H1 (cell line): ENCODE results near the gene DDX1.

Experiments used
- CTCF ChIP-seq, 3 experiments: IDR thresholded peaks; 1 replicate in 2 of 3; 2 replicates in 1 of 3; pipeline versions ENCODE4 v1.5.1 to v1.6.1; 2011; ENCODE audit warnings: low read length in 3 of 3, mild to moderate bottlenecking in 3 of 3, inconsistent platforms in 2 of 3, low read depth in 1 of 3, moderate library complexity in 1 of 3; ENCODE audit not compliant: insufficient read depth in 1 of 3; ENCODE audit errors: control extremely low read depth in 1 of 3
- POLR2AphosphoS5 ChIP-seq: IDR thresholded peaks from 2 replicates; pipeline ENCODE4 v1.6.1; 2011; ENCODE audit warnings: low read depth, low read length
- SP1 ChIP-seq: IDR thresholded peaks from 2 replicates; pipeline ENCODE4 v1.6.1; 2011; ENCODE audit warnings: low read depth, low read length
- SRF ChIP-seq: IDR thresholded peaks from 2 replicates; pipeline ENCODE4 v1.6.1; 2011; ENCODE audit warnings: mild to moderate bottlenecking, low read depth, low read length, moderate library complexity
- TAF1 ChIP-seq: IDR thresholded peaks from 2 replicates; pipeline ENCODE4 v1.6.1; 2011; ENCODE audit warnings: mild to moderate bottlenecking, low read depth, low read length

- TF ChIP-seq SRF (no peak), CTCF (IDR thresholded peaks at IDR 0.05; ENCODE audit: control extremely low read depth in 1 of 3, insufficient read depth in 1 of 3, low read depth in 1 of 3, low read length in 3 of 3) (no peak), POLR2AphosphoS5 (no peak), TAF1 (no peak), SP1 (no peak)
Measured at GRCh38 chr2:15671409-15671808, 79.7 kb downstream of the DDX1 start.
